ENCODE measurements around the gene SIRT5.

SIRT5 gene

GRCh38 chr6:13591205-13591921 is 17.0 kb downstream of the SIRT5 start:
- DNase-seq: no peak

- DNase-seq: no peak
These were observed 18.7 kb downstream of the SIRT5 start for GRCh38 chr6:13593103-13593502.

GRCh38 chr6:13593720-13594119 is 19.3 kb downstream of the SIRT5 start:
- no peak for DNase-seq

GRCh38 chr6:13597073-13597472 is 22.7 kb downstream of the SIRT5 start:
- DNase-seq: no peak

GRCh38 chr6:13600036-13600435 is 25.6 kb downstream of the SIRT5 start:
- no peak for DNase-seq

GRCh38 chr6:13604135-13604534 is 29.7 kb downstream of the SIRT5 start:
- no peak for DNase-seq

GRCh38 chr6:13604546-13605416 is 30.4 kb downstream of the SIRT5 start:
- no peak for DNase-seq

GRCh38 chr6:13605634-13606033 is 31.2 kb downstream of the SIRT5 start:
- no peak for DNase-seq

- no peak for DNase-seq
These were observed 37.3 kb downstream of the SIRT5 start for GRCh38 chr6:13611715-13612114.

- no peak for DNase-seq
These were observed 38.7 kb downstream of the SIRT5 start for GRCh38 chr6:13613029-13613594.

- DNase-seq: peak; percentile 62
These were observed 39.9 kb downstream of the SIRT5 start for GRCh38 chr6:13614126-13614925.

- DNase-seq: peak; percentile 98
These were observed 40.8 kb downstream of the SIRT5 start, which contains the start of gene NOL7 for GRCh38 chr6:13614926-13615791. Gene NOL7, plus strand, starts transcription at chr6:13615335. Its CDS starts 24 bp downstream, at chr6:13615359.

- peak; percentile 49 for DNase-seq
These were observed 41.4 kb downstream of the SIRT5 start for GRCh38 chr6:13615792-13616120.

- DNase-seq: no peak
These were observed 42.7 kb downstream of the SIRT5 start for GRCh38 chr6:13617066-13617465.

GRCh38 chr6:13624871-13625288 is 50.5 kb downstream of the SIRT5 start:
- no peak for DNase-seq

GRCh38 chr6:13629459-13630116 is 55.2 kb downstream of the SIRT5 start:
- no peak for DNase-seq

GRCh38 chr6:13630499-13630898 is 56.1 kb downstream of the SIRT5 start:
- no peak for DNase-seq

- no peak for DNase-seq
These were observed 58.9 kb downstream of the SIRT5 start for GRCh38 chr6:13633343-13633742.

GRCh38 chr6:13635948-13636658 is 61.7 kb downstream of the SIRT5 start:
- DNase-seq: no peak

GRCh38 chr6:13638014-13638413 is 63.6 kb downstream of the SIRT5 start:
- DNase-seq: no peak

- no peak for DNase-seq
These were observed 64.2 kb downstream of the SIRT5 start for GRCh38 chr6:13638626-13639025.
